Glutamatergic neuron (in vitro differentiated cells): Measurements from ENCODE around the gene LILRB3. TPM values are rescaled to one million over a fixed set of nuclear protein-coding genes. Genes with fewer than 3 reads are reported as not detected.
"Not testable (repeated sequence)": the region's sequence is repeated elsewhere in the genome, so short reads cannot be mapped to it uniquely, and the experiment has no call there.

Source experiments
- DNase-seq: peaks from one replicate; pipeline ENCODE4 v3.0.0; 2022
- H3K27ac Mint-ChIP-seq: one replicate; pipeline ENCODE4 v1.8.0; 2020; ENCODE audit warnings: mild to moderate bottlenecking, mixed read lengths, inconsistent platforms; ENCODE audit not compliant: unreplicated experiment
- H3K27me3 Mint-ChIP-seq: one replicate; pipeline ENCODE4 v1.8.0; 2020; ENCODE audit warnings: mild to moderate bottlenecking, moderate library complexity, mixed read lengths, inconsistent platforms; ENCODE audit not compliant: unreplicated experiment
- H3K36me3 Mint-ChIP-seq: one replicate; pipeline ENCODE4 v1.8.0; 2020; ENCODE audit warnings: mild to moderate bottlenecking, mixed read lengths, inconsistent platforms; ENCODE audit not compliant: unreplicated experiment
- H3K4me1 Mint-ChIP-seq: one replicate; pipeline ENCODE4 v1.8.0; 2020; ENCODE audit warnings: mild to moderate bottlenecking, low read depth, mixed read lengths, inconsistent platforms; ENCODE audit not compliant: unreplicated experiment
- H3K4me3 Mint-ChIP-seq: one replicate; pipeline ENCODE4 v1.8.0; 2020; ENCODE audit warnings: mild to moderate bottlenecking, mixed read lengths, inconsistent platforms; ENCODE audit not compliant: unreplicated experiment
- H3K9me3 Mint-ChIP-seq: one replicate; pipeline ENCODE4 v1.8.0; 2020; ENCODE audit warnings: mild to moderate bottlenecking, moderate library complexity, mixed read lengths, inconsistent platforms; ENCODE audit not compliant: unreplicated experiment
- CTCF ChIP-seq: fragments of 200-600 bp; sonication (generic); IDR thresholded peaks from one replicate; pipeline ENCODE4 v1.5.0; 2021; ENCODE audit not compliant: partially characterized antibody, unreplicated experiment
- total RNA-seq: library from RNA; stranded (reverse); fragmentation: NEBNext Ultra II Directional; extraction: Animal tissue kit (Norgen Biotek cat#: 25700); gene quantifications from one replicate; pipeline ENCODE4 v1.2.1, GENCODE V29; 2021; ENCODE audit not compliant: unreplicated experiment

LILRB3 gene
- total RNA-seq, 1 donor from 2014 or later, result not detected

GRCh38 chr19:54196536-54196935, 26.3 kb downstream of the LILRB3 start:
- Mint-ChIP-seq H3K4me3 (no peak overlapping the region), H3K9me3 (peaks cover 13% of the 10 kb centered on the region), H3K4me1 (peaks cover 4% of the 10 kb centered on the region), H3K27me3 (peaks cover 7% of the 10 kb centered on the region), H3K27ac (no peak overlapping the region), H3K36me3 (no peaks in the 10 kb centered on the region)
- no peak for DNase-seq
- no peak for TF ChIP-seq CTCF

GRCh38 chr19:54194463-54194862, 28.3 kb downstream of the LILRB3 start:
- DNase-seq, H3K27me3 Mint-ChIP-seq, H3K27ac Mint-ChIP-seq, H3K4me3 Mint-ChIP-seq, H3K4me1 Mint-ChIP-seq, H3K36me3 Mint-ChIP-seq: not testable (repeated sequence)
- peaks cover 11% of the 10 kb centered on the region for H3K9me3 Mint-ChIP-seq

- Mint-ChIP-seq H3K27ac (peak overlapping the region; percentile 59), H3K4me1 (peaks cover 7% of the 10 kb centered on the region), H3K4me3 (peak overlapping the region; percentile 55), H3K27me3 (peaks cover 8% of the 10 kb centered on the region), H3K9me3 (peaks cover 11% of the 10 kb centered on the region), H3K36me3 (no peaks in the 10 kb centered on the region)
- DNase-seq, result no peak
- TF ChIP-seq CTCF, result no peak
Observed at GRCh38 chr19:54193011-54193410, 29.8 kb downstream of the LILRB3 start.

- Mint-ChIP-seq H3K9me3 (peaks cover 11% of the 10 kb centered on the region), H3K4me3 (peak overlapping the region; percentile 93), H3K36me3 (no peaks in the 10 kb centered on the region), H3K27me3 (peaks cover 13% of the 10 kb centered on the region), H3K27ac (peak overlapping the region; percentile 87), H3K4me1 (peaks cover 11% of the 10 kb centered on the region)
- TF ChIP-seq CTCF, result no peak
- DNase-seq, result no peak
Observed at GRCh38 chr19:54191811-54192453, 30.9 kb downstream of the LILRB3 start.

- peak within 1 kb of the TSS; percentile 97 for H3K4me3 Mint-ChIP-seq
- H3K9me3 Mint-ChIP-seq, result peaks cover 11% of the 10 kb centered on the region
- no peaks in the 10 kb centered on the region for H3K36me3 Mint-ChIP-seq
- peak within 1 kb of the TSS; percentile 96 for H3K27ac Mint-ChIP-seq
- peaks cover 13% of the 10 kb centered on the region for H3K27me3 Mint-ChIP-seq
- peak; percentile 90 for DNase-seq
- TF ChIP-seq CTCF, result no peak
- H3K4me1 Mint-ChIP-seq, result peaks cover 11% of the 10 kb centered on the region
Observed at GRCh38 chr19:54191011-54191810, 31.6 kb downstream of the LILRB3 start, which contains the start of gene TSEN34. Gene TSEN34 (plus strand): TSS chr19:54191308. CDS start chr19:54191365, 57 bp downstream.
